KBM-7 (cell line): ENCODE results near the gene ENAM.
"Not testable (repeated sequence)": the region's sequence is repeated elsewhere in the genome, so short reads cannot be mapped to it uniquely, and the experiment has no call there.

Source experiments
- DNase-seq: peaks from one replicate; pipeline ENCODE4 v3.0.0-alpha.2; 2015
- in situ Hi-C: fragments of 300-500 bp; cut with MboI; formaldehyde crosslinking; loops from 2 replicates; pipeline ENCODE4 v1.14.3; 2020; ENCODE audit warnings: low sequenced_read_pairs, low pct_unique_long_range_greater_than_20kb, mixed read lengths

ENAM gene

GRCh38 chr4:70623323-70623722 lies 5.2 kb upstream of the ENAM start:
- in situ Hi-C loops = loop anchor here (25.0 kb wide), 1 partner anchor 1089 kb away; no protein-coding TSS in a partner anchor
- peak; percentile 57 for DNase-seq

- peak; percentile 5 for DNase-seq
- in situ Hi-C loops = loop anchor here (25.0 kb wide), 1 partner anchor 1088 kb away; no protein-coding TSS in a partner anchor
Measured at GRCh38 chr4:70624226-70624793, 4.2 kb upstream of the ENAM start.

- no peak for DNase-seq
- in situ Hi-C loops = no loop called here
Measured at GRCh38 chr4:70627620-70628019, 924 bp upstream of the ENAM start.

- DNase-seq = no peak
- in situ Hi-C loops = no loop called here
Measured at GRCh38 chr4:70629469-70630090, 1.0 kb downstream of the ENAM start.

GRCh38 chr4:70630162-70630561 lies 1.6 kb downstream of the ENAM start:
- DNase-seq = no peak
- in situ Hi-C loops = no loop called here

GRCh38 chr4:70632028-70632427 lies 3.5 kb downstream of the ENAM start:
- in situ Hi-C loops = no loop called here

GRCh38 chr4:70634482-70634881 lies 5.9 kb downstream of the ENAM start:
- in situ Hi-C loops = no loop called here
- no peak for DNase-seq

More at GRCh38 chr4:70632028-70632427, 3.5 kb downstream of the ENAM start:
- no peak for DNase-seq

- in situ Hi-C loops = no loop called here
Measured at GRCh38 chr4:70637239-70637913, 8.8 kb downstream of the ENAM start.

GRCh38 chr4:70640192-70640591 lies 11.6 kb downstream of the ENAM start:
- in situ Hi-C loops = no loop called here
- DNase-seq = no peak

More at GRCh38 chr4:70637239-70637913, 8.8 kb downstream of the ENAM start:
- no peak for DNase-seq

- in situ Hi-C loops, DNase-seq: not testable (repeated sequence)
Measured at GRCh38 chr4:70650741-70651140, 22.2 kb downstream of the ENAM start.

GRCh38 chr4:70651864-70652506 lies 23.4 kb downstream of the ENAM start:
- peak; percentile 62 for DNase-seq
- in situ Hi-C loops = no loop called here

- peak; percentile 29 for DNase-seq
- in situ Hi-C loops = no loop called here
Measured at GRCh38 chr4:70654605-70655011, 26.1 kb downstream of the ENAM start.

GRCh38 chr4:70657326-70657725 lies 28.8 kb downstream of the ENAM start:
- in situ Hi-C loops = no loop called here
- no peak for DNase-seq

- in situ Hi-C loops = no loop called here
- no peak for DNase-seq
Measured at GRCh38 chr4:70658418-70658817, 29.9 kb downstream of the ENAM start.

GRCh38 chr4:70660106-70660505 lies 31.6 kb downstream of the ENAM start:
- in situ Hi-C loops = no loop called here
- peak; percentile 25 for DNase-seq

- DNase-seq, in situ Hi-C loops: not testable (repeated sequence)
Measured at GRCh38 chr4:70661309-70661922, 32.9 kb downstream of the ENAM start.

- DNase-seq = no peak
- in situ Hi-C loops = no loop called here
Measured at GRCh38 chr4:70666369-70666768, 37.8 kb downstream of the ENAM start, which contains the start of gene JCHAIN. Gene JCHAIN, minus strand, starts transcription at chr4:70666508. Its CDS starts 18 bp downstream, at chr4:70666490.

GRCh38 chr4:70667740-70668535 lies 39.4 kb downstream of the ENAM start:
- in situ Hi-C loops = no loop called here
- DNase-seq = no peak
